GM18951 (cell line): ENCODE results near the gene CADM4.
"Not testable (repeated sequence)": the region's sequence is repeated elsewhere in the genome, so short reads cannot be mapped to it uniquely, and the experiment has no call there.

Experiments used
- POLR2A ChIP-seq: IDR thresholded peaks from 4 replicates; pipeline ENCODE4 v1.6.1; 2011; ENCODE audit warnings: mild to moderate bottlenecking; ENCODE audit not compliant: insufficient read length, insufficient read depth; ENCODE audit errors: extremely low read depth
- in situ Hi-C: fragments of 300-500 bp; cut with MboI; formaldehyde crosslinking; loops from one replicate; pipeline ENCODE4 v1.12.0; 2022; ENCODE audit warnings: low sequenced_read_pairs, mixed read lengths, inconsistent platforms; ENCODE audit not compliant: unreplicated experiment

The CADM4 gene

GRCh38 chr19:43651758-43652545 lies 12.3 kb upstream of the CADM4 start:
- in situ Hi-C loops, result no loop called here
- no peak for TF ChIP-seq POLR2A

- in situ Hi-C loops, result not testable (repeated sequence)
These were observed 10.6 kb upstream of the CADM4 start for GRCh38 chr19:43650276-43650675.

- no peak for TF ChIP-seq POLR2A
- in situ Hi-C loops, result no loop called here
These were observed 9.9 kb upstream of the CADM4 start for GRCh38 chr19:43649514-43649913.

GRCh38 chr19:43648633-43649032 lies 9.0 kb upstream of the CADM4 start:
- no peak for TF ChIP-seq POLR2A
- in situ Hi-C loops, result no loop called here

GRCh38 chr19:43644181-43644580 lies 4.5 kb upstream of the CADM4 start:
- in situ Hi-C loops, result no loop called here

GRCh38 chr19:43643326-43643725 lies 3.7 kb upstream of the CADM4 start:
- TF ChIP-seq POLR2A, result no peak
- in situ Hi-C loops, result no loop called here

More at GRCh38 chr19:43644181-43644580, 4.5 kb upstream of the CADM4 start:
- no peak for TF ChIP-seq POLR2A

- in situ Hi-C loops, result no loop called here
- no peak for TF ChIP-seq POLR2A
These were observed 2.9 kb upstream of the CADM4 start for GRCh38 chr19:43642531-43642930.

GRCh38 chr19:43641333-43641732 lies 1.7 kb upstream of the CADM4 start:
- in situ Hi-C loops, result no loop called here
- no peak for TF ChIP-seq POLR2A

- TF ChIP-seq POLR2A, result no peak
- in situ Hi-C loops, result no loop called here
These were observed 741 bp upstream of the CADM4 start for GRCh38 chr19:43640424-43640757.

GRCh38 chr19:43638995-43639518 lies 593 bp downstream of the CADM4 start:
- in situ Hi-C loops, result no loop called here
- no peak for TF ChIP-seq POLR2A

- in situ Hi-C loops, result no loop called here
- TF ChIP-seq POLR2A, result no peak
These were observed 1.2 kb downstream of the CADM4 start for GRCh38 chr19:43638214-43638994.

- TF ChIP-seq POLR2A, result no peak
- in situ Hi-C loops, result no loop called here
These were observed 3.4 kb downstream of the CADM4 start for GRCh38 chr19:43636121-43636683.

- in situ Hi-C loops, result not testable (repeated sequence)
These were observed 4.1 kb downstream of the CADM4 start for GRCh38 chr19:43635561-43635940.
